ENCODE measurements around the gene ELMOD1. TPM values are rescaled to one million over a fixed set of nuclear protein-coding genes. Genes with fewer than 3 reads are reported as not detected.
A peak's percentile ranks its signal among the peaks of the same experiment; 100 is the strongest.
"Not testable (repeated sequence)": the region's sequence is repeated elsewhere in the genome, so short reads cannot be mapped to it uniquely, and the experiment has no call there.

The ELMOD1 gene
- total RNA-seq, 1 donor from 2014 or later, result not detected

DNA sequence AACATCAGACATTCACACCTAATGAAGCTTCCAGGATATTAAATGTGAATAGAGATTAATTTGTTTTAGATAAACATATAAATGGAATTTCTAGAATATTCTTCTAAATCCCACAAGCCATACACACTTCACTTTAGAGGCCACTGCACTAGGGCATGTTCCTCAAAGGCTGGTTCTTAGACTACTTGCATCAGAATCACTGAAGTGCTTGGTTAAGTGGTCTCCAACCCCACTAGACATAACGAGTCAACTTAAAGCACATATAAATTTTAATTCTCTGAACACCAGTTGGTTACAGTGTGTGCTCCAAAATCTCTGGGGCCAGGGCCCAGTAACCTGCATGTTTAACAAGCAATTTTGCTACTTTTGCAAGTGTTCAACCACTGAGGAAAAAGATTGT lies 17.5 kb upstream of the ELMOD1 start:
- intact Hi-C loops (cut with DNase I), result loop anchor here (5.0 kb wide), 1 partner anchor 199 kb away; no protein-coding TSS in a partner anchor
- DNase-seq (ENCODE audit: low spot score in 2 of 2), result no peak
- H3K27ac ChIP-seq, result no peak overlapping the region
- H3K4me3 ChIP-seq, result no peak overlapping the region
- H3K9me3 ChIP-seq, result no peaks in the 10 kb centered on the region
- TF ChIP-seq, protein P1, sequence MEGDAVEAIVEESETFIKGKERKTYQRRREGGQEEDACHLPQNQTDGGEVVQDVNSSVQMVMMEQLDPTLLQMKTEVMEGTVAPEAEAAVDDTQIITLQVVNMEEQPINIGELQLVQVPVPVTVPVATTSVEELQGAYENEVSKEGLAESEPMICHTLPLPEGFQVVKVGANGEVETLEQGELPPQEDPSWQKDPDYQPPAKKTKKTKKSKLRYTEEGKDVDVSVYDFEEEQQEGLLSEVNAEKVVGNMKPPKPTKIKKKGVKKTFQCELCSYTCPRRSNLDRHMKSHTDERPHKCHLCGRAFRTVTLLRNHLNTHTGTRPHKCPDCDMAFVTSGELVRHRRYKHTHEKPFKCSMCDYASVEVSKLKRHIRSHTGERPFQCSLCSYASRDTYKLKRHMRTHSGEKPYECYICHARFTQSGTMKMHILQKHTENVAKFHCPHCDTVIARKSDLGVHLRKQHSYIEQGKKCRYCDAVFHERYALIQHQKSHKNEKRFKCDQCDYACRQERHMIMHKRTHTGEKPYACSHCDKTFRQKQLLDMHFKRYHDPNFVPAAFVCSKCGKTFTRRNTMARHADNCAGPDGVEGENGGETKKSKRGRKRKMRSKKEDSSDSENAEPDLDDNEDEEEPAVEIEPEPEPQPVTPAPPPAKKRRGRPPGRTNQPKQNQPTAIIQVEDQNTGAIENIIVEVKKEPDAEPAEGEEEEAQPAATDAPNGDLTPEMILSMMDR (IDR thresholded peaks at IDR 0.05), result no peak
- no peaks in the 10 kb centered on the region for H3K27me3 ChIP-seq
- H3K4me1 ChIP-seq, result no peaks in the 10 kb centered on the region
- no peaks in the 10 kb centered on the region for H3K36me3 ChIP-seq

DNA sequence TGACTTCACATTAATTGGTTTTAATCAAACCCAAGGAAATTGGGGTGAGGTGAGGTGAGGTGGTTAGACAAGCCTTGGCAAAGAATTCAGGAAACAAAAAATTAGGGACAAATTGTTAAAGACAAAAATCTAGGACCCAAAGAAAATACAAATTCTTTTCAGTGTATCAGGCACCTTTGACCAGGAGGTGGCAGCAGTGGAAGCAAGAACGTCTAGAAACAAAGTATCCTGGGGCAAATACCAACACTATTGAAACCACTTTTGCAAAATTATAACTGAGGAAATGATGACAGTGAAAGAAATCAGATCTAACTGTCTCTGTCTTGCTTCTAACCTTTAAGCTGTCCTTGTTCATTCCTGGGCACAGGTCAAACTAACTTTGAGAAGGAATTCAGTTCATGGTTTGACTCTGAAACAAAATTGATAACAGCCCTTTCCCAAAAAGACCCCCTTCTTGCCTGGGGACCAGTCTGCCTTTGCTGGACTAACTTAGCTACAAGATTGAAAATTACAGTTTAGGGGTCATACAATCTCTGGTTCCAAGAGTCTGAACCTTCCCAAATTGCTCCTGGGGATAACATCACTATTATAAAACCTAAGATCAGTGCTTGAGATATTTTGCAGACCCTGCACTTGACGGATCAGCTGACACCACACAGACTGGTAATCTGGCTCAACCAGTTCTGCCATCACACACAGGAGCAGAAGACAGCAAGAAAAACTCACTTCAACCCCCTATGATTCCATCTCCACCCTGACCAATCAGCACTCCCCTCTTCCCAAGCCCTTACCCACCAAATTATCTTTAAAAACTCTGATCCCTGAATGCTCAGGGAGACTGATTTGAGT lies 14.2 kb upstream of the ELMOD1 start:
- H3K27ac ChIP-seq, H3K27me3 ChIP-seq, H3K9me3 ChIP-seq, H3K36me3 ChIP-seq, H3K4me3 ChIP-seq, H3K4me1 ChIP-seq: not testable (repeated sequence)
- peak in 1 of 2 donors; percentile 75 for DNase-seq (ENCODE audit: low spot score in 2 of 2)
- TF ChIP-seq, protein P1 (IDR thresholded peaks at IDR 0.05), result peak; percentile 28 to 73 (median 62)
- intact Hi-C loops (cut with DNase I), result loop anchor here (2.0 to 5.0 kb wide), 2 partner anchors 112 to 321 kb away; no protein-coding TSS in a partner anchor

DNA sequence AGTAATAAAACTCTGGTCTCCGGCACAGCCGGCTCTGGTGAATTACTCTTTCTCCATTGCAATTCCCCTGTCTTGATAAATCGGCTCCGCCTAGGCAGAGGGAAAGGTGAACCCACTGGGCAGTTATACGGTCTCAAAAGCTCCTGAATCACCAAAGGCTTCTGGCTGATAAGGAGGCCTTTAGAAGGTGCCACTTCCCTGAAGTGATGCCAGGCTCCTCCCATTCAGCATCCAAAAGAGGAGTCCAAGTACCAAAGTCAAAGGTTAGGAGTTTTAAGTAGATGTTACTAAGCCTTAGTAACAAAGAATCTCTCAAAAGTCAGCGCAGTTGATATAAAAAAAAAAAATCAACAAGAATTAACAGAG lies 13.6 kb upstream of the ELMOD1 start:
- Histone ChIP-seq H3K27ac (no peak overlapping the region), H3K27me3 (no peaks in the 10 kb centered on the region), H3K4me1 (no peaks in the 10 kb centered on the region), H3K4me3 (no peak overlapping the region), H3K36me3 (no peaks in the 10 kb centered on the region), H3K9me3 (no peaks in the 10 kb centered on the region)
- intact Hi-C loops (cut with DNase I), result loop anchor here (2.0 to 5.0 kb wide), 2 partner anchors 111 to 320 kb away; no protein-coding TSS in a partner anchor
- TF ChIP-seq, protein P1 (IDR thresholded peaks at IDR 0.05), result no peak
- no peak for DNase-seq (ENCODE audit: low spot score in 2 of 2)

DNA sequence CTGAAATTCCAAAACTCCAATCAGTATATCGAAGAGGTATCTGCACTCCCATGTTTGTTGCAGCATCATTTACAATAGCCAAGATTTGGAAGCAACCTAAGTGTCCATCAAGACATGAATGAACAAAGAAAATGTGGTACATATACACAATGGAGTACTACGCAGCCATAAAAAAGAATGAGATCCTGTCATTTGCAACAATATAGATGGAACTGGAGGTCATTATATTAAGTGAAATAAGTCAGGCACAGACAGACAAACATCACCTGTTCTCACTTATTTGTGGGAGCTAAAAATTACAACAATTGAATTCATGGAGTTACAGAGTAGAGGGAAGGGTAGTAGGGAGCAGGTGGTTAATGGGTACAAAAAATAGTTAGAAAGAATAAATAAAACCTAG lies 11.8 kb upstream of the ELMOD1 start:
- not testable (repeated sequence) for H3K27ac ChIP-seq; DNase-seq (ENCODE audit: low spot score in 2 of 2); H3K36me3 ChIP-seq; H3K4me1 ChIP-seq; H3K27me3 ChIP-seq; H3K9me3 ChIP-seq; H3K4me3 ChIP-seq
- intact Hi-C loops (cut with DNase I), result loop anchor here (5.0 kb wide), 1 partner anchor 318 kb away; no protein-coding TSS in a partner anchor

DNA sequence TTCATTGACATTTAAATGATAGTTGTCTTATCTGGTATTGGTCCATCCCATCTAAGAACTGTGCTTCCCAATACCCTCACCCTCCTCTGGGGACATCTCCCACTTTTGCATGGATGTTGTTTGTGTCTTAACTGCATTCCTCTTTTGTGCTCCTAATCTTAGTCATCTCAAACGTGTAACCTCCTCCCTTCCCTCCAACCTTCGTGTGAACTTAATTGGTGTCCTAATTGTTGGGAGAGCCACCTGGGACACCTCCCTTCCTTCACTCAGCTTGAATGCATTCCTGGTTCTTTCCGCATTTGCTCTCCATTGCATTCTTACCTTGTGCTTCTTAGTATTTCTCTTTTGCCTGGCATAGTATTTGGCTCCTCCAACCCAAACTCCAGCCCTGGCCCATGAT lies 9.8 kb upstream of the ELMOD1 start:
- Histone ChIP-seq H3K27ac (no peak overlapping the region), H3K36me3 (no peaks in the 10 kb centered on the region), H3K4me1 (no peaks in the 10 kb centered on the region), H3K4me3 (no peak overlapping the region), H3K27me3 (no peaks in the 10 kb centered on the region), H3K9me3 (no peaks in the 10 kb centered on the region)
- TF ChIP-seq, protein P1 (IDR thresholded peaks at IDR 0.05), result no peak
- intact Hi-C loops (cut with DNase I), result no loop called here
- DNase-seq (ENCODE audit: low spot score in 2 of 2), result no peak

DNA sequence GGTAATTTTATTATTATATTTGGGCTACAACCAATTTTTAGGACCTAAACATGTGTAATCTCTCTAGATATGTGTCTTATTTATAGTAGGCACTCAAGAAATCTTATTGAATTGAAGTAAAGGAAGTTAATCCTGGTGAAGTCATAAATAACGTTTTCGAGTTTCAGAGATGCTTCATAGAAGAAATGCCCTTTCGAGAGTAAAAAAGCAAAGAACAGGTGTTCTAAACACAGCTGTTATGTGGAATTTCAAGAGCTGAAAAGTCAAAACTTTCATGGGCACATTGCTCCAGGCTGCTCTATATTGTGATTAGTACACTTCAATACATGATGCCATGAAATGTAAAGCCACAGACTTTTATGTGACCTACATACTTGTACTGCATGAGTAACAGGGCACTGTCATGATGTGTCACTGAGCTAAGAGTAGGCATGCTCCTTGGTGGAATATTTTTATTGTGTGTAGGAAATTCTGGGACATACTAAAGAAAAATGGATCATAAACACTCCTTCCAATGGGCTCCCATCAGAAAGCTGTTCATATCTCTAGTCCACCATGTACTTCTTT lies 7.2 kb upstream of the ELMOD1 start:
- H3K27me3 ChIP-seq, result no peaks in the 10 kb centered on the region
- H3K27ac ChIP-seq, result no peak overlapping the region
- TF ChIP-seq, protein P1 (IDR thresholded peaks at IDR 0.05), result no peak
- no peak for DNase-seq (ENCODE audit: low spot score in 2 of 2)
- no peak overlapping the region for H3K4me3 ChIP-seq
- H3K4me1 ChIP-seq, result no peaks in the 10 kb centered on the region
- intact Hi-C loops (cut with DNase I), result no loop called here
- no peaks in the 10 kb centered on the region for H3K36me3 ChIP-seq
- no peaks in the 10 kb centered on the region for H3K9me3 ChIP-seq
